ENCODE measurements around the gene SPSB1.

DNA sequence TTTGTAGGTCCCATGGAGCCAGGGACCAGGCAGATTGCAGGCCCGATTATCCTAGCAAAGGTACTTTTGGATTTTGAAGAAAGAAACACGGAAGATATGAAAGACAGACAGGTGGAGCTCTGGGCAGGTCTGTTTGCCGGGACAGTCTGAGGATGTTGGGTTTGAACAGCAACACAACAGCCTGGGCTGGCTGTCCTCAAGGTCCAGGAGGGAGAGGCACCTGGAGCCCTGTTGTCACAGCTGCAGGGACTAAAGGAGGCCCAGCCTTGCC, 43.5 kb upstream of the SPSB1 start:
- TF ChIP-seq POLR2A (IDR thresholded peaks at IDR 0.05) (no peak), POLR2AphosphoS5 (IDR thresholded peaks at IDR 0.05) (no peak), EP300 (IDR thresholded peaks at IDR 0.05) (no peak)
- TF ChIP-seq, protein P1, sequence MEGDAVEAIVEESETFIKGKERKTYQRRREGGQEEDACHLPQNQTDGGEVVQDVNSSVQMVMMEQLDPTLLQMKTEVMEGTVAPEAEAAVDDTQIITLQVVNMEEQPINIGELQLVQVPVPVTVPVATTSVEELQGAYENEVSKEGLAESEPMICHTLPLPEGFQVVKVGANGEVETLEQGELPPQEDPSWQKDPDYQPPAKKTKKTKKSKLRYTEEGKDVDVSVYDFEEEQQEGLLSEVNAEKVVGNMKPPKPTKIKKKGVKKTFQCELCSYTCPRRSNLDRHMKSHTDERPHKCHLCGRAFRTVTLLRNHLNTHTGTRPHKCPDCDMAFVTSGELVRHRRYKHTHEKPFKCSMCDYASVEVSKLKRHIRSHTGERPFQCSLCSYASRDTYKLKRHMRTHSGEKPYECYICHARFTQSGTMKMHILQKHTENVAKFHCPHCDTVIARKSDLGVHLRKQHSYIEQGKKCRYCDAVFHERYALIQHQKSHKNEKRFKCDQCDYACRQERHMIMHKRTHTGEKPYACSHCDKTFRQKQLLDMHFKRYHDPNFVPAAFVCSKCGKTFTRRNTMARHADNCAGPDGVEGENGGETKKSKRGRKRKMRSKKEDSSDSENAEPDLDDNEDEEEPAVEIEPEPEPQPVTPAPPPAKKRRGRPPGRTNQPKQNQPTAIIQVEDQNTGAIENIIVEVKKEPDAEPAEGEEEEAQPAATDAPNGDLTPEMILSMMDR (IDR thresholded peaks at IDR 0.05): no peak
